ENCODE measurements around the gene STRADA. TPM values are rescaled to one million over a fixed set of nuclear protein-coding genes. Genes with fewer than 3 reads are reported as not detected.

The STRADA gene
- total and polyA plus RNA-seq, 10 of the 15 experiments (the other 5 are each of a cell fraction or from before 2014, with no cell fraction given): 13.3 to 54.1 (median 44.0) TPM

GRCh38 chr17:63700528-63701455, 40.8 kb downstream of the STRADA start (continued):
- no peak for TF ChIP-seq FOS (IDR thresholded peaks at IDR 0.05; ENCODE audit: borderline replicate concordance, extremely low read depth, insufficient read length)
- TF ChIP-seq EED (IDR thresholded peaks at IDR 0.05; ENCODE audit: low read depth): no peak; the same call in none of the 2 replicates
- no peak for TF ChIP-seq SUPT20H (IDR thresholded peaks at IDR 0.05; ENCODE audit: borderline replicate concordance, control insufficient read depth, low read depth, low read length)
- TF ChIP-seq CREB1 (IDR thresholded peaks at IDR 0.05; ENCODE audit: low read depth): peak; percentile 7; the same call in 1 of the 2 replicates
- TF ChIP-seq YBX1 (IDR thresholded peaks at IDR 0.05): no peak
- TF ChIP-seq KAT2A (conservative IDR thresholded peaks at IDR 0.05; ENCODE audit: control insufficient read depth, low read depth, low read length): no peak
- no peak for TF ChIP-seq E4F1 (IDR thresholded peaks at IDR 0.05; ENCODE audit: borderline replicate concordance, partially characterized antibody)
